HG03280 (cell line): ENCODE results near the gene TJP1.
"Not testable (repeated sequence)": the region's sequence is repeated elsewhere in the genome, so short reads cannot be mapped to it uniquely, and the experiment has no call there.

Source experiments
- ATAC-seq: cut with Tn5 transposase; IDR thresholded peaks from one replicate; pipeline ENCODE4 v1.9.1; 2021; ENCODE audit warnings: mild to moderate bottlenecking, moderate library complexity; ENCODE audit not compliant: unreplicated experiment

The TJP1 gene

DNA sequence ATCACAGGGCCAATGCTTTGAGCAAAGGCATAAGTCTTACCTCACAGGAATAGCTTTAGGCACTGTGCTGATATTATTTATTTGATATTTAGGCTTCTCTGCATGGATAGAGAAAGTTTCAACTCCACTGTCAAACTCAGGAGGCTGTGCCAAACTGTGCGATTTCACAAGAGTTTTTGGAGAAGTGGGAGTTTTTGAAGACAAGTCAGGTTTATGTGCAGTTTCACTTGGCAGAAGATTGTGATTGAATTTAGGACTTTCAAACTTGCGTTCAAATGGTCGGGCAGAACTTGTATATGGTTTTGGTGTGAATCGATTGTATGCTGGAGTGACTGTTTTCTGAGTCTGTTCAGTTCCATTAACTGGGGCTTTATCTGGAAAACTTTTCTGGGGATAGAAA is 113.7 kb downstream of the TJP1 start:
- no peak for ATAC-seq

DNA sequence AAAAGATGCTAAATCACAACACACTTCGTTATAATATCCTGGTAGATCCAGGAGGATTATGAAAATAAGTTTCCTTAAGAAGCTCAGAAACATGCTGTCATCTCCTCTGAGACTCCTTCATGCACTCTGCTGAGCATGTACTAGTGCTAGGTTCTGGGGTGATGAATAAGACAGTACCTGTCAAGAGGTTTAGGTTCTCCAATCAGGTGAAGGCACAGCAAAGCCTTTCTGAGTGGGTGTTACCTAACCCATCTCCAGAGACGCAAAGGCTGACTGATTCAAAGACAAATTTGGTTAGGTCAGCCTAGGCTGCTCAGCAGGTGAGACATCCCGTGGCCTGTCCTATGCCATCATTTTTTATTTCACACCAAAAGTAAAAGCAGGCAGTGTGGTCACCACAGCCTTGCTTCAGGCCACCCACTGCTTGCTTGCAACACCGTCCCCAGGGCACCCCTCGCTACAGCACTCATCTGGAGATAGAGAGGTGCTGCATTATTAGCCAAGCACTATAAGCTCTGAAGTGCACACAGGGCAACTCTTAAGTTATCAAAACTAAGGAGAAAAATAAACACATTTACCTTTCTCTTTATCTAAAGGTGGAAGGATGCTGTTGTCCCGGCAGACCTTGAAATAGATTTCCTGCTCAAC is 117.2 kb downstream of the TJP1 start:
- no peak for ATAC-seq

DNA sequence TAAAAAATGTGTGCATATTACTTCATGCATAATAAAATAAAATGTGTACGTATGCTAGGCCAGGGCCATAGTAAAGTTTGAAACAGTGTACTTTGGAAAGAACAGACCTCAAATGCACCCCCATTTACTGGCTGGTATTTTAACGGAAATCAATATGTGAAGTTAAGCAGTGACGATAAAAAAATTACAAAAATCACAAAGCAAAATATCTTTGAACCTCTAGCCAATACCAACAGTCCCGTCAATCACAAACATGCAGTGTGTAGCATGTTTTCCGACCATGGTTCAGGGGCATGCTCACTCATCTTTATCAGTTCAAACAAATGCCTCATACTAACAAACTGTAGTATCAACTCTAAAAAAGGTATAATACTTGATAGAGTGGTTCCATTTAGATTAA is 121.1 kb downstream of the TJP1 start:
- no peak for ATAC-seq

DNA sequence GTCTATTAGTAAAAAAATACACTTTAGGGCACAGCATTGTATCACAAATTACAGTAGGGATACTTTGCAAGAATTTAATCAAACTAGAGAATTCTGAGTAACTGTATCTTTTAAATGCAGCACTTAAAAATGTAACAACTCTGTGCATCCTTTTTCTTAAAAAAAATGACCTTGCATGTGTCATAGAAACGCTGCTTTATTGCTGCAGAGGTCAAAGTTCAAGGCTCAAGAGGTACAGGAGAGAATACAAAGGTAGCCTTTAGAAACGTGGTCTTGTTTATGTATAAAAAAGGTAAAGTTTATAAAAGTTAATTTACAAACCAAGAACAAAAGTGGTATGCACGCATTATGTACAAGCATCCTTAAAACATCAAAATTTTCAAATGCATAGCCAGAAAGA is 122.0 kb downstream of the TJP1 start:
- ATAC-seq, result no peak

DNA sequence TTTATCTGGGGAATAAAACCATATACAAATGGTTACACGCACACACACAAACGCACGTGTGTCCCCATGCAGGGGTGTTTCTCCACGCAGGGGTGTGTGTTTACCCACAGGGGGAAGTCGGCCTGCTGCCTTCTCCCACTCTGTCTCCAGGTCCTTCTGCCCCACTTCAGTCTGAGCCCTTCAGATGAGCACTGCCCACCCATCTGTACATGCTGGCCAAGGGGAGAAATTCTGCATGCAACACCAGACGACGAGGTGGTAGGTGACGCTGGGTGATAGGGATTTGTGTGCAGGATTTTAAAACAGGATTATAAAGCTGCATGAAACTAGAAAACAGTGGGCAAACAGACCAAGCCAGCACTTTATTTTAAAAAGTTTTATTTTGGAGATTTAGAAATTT is 122.5 kb downstream of the TJP1 start:
- no peak for ATAC-seq

DNA sequence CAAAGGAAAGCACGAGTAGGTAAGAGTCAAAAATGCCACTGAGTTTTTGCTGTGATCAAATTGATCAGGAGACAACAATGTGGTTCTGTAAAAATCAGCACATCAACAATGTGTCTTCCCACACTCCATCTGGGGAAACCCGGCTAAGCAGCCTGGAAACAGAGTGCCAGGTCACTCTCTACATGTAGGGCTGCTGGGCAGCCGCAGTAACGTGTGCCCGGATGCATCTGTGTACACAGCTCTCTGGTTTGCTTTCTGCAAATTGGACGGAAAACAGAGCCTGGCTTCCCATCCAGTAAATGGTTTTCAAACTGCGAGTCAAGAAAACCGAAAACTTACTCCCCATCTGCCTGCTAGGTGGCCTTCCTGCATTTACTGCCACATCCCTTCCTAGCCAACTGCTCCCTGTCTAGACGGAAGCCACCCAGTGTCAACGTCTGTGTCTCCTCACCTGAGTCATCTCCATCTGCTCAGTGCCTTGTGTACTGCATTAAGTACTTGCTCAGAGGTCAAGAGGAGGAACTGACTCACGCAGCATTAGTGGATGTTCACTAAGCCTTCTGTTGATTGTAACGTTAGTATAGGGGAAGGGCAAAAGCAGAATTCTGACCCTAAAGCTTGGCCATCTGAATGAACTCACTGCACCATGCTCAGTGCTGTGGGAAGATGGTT is 124.1 kb downstream of the TJP1 start:
- ATAC-seq, result no peak

DNA sequence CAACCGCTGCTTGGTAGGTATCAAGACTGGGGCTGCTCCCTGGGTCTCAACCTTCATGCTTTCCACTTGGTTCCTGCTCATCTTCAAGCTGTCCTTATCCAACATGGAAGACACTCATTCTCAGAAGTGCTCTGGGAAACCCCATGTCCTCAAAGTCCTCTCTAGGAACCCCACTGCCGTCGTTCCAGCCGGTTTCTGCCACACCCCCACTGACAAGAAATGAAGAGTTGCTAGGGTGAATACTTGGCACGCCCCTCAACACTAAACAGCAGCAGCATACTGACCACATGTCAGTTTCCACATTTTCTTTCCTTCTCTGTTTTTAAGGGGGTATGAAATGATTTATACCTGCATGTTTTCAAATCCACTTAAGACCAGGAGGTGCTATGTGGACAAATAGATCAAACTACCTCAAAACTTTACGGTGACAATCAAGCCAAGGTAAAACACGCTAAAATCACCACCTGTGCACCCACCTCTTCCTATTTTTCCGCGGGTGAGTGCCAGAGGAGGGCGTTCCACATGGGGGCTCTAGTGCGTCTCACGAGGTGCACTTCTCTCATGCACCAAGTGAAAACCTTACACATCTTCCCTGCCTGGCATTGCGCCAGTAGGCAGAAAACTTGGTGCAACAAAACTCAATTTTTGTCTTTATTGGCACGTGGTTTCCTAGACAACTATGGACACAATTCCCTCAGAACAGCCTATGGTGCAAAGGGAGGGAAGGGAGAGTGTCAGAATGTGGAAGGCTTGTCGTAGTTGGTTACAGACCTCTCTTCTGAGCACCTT is 125.1 kb downstream of the TJP1 start:
- ATAC-seq, result no peak

DNA sequence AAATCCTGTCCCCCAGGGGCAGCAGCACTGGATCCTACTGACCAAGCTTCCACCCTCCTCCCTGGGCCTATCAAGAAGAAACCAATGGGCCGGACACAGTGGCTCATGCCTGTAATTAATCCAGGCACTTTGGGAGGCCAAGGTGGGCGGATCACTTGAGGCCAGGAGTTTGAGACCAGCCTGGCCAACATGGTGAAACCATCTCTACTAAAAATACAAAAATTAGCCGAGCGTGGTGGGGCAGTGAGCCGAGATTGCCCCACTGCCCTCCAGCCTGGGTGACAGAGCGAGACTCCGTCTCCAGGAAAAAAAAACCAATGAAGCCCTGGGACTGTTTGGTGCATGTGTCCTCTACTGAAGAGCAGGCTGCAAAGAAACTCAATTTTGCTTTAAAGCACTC is 125.8 kb downstream of the TJP1 start:
- ATAC-seq, result not testable (repeated sequence)

DNA sequence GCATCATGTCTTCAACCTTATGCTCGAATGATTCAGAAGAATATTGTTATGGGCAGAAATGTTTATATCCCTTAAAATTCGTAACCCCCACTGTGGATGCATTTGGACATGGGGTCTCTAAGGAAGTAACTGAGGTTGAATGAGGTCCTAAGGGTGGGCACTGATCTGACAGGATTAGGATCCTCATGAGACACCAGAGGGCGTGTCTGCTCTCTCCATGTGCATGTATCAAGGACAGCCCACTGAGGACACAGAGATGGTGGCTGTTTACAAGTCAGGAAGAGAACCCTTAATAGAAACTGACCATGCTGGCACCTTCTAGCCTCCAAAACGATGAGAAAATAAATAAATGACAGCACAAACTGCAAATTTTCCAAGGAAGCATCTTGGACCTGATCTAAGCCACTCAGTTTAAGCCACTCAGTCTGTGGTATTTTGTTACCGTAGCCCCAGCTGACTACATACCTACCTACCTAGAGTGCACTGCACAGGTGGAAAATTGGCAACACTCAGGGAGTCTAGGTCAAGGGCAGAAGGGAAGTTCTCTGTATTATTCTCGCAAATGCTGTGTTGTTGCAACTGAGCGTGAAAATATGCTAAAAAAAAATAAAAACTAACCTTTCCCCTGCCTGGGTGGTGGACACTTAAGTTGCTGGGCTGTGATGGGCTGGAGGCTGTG is 126.6 kb downstream of the TJP1 start:
- no peak for ATAC-seq

DNA sequence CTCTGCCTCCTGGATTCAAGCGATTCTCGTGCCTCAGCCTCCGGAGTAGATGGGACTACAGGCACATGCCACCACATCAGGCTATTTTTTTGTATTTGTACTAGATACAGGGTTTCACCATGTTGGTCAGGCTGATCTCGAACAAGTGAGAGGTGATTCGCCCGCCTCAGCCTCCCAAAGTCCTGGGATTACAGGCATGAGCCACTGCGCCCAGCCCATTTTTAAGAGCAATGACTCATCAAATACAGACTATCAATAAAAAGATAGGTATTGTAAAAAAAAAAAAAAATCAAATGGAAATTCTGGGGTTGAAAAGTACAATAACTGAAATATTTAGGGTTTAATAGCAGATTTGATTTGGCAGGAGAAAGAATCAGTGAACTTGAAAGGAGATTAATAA is 129.0 kb downstream of the TJP1 start:
- no peak for ATAC-seq

DNA sequence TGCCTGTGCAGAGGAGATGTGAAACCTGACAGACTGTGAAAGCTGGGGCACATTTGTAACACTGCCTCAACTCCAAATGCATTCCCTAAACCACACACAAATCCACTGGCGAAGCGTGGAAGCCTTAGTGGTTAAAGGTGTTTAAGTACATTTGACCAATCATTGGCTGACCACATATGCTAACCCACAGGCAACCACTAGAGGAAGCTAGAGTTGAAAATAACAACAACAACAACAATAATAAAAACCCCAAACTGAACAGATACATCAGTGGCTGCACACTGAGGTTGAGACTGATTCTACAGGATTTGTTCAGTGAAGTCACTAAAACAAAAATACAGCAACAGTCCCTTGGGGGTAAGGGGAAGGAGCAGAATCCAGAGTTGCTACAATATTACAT is 129.7 kb downstream of the TJP1 start:
- no peak for ATAC-seq

DNA sequence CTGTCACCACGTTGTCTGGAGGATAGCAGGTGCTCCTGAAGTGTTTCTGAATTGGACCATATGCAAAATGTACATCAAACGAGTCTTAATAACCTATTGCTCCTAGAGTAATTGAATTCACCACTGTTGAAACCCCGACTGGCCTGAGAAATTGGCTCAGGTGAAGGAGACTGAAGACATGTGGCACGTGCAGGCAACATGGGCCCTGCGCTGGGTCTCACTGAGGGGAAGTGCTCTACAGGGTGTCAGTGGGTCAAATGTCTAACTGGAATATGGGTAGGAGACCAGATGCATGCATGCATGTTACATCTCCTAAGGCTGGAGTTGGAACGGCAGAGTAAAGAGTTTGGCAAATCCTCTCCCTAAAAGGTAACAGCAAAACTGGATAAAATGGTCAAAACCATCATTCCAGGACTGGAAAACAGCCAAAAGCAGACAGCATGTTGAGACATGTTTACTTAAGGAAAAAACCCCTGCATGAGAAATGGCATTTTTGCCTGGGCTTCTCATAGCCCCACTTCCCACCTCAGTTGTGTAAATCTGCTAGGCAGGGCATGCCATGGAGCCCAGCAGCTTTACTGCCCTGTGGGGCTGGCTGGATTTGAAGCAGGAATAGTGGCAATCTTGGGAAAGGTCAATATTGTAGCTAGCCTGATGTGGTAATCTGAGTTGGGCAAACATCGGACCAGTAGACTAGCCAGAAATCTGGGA is 131.3 kb downstream of the TJP1 start:
- ATAC-seq, result no peak

DNA sequence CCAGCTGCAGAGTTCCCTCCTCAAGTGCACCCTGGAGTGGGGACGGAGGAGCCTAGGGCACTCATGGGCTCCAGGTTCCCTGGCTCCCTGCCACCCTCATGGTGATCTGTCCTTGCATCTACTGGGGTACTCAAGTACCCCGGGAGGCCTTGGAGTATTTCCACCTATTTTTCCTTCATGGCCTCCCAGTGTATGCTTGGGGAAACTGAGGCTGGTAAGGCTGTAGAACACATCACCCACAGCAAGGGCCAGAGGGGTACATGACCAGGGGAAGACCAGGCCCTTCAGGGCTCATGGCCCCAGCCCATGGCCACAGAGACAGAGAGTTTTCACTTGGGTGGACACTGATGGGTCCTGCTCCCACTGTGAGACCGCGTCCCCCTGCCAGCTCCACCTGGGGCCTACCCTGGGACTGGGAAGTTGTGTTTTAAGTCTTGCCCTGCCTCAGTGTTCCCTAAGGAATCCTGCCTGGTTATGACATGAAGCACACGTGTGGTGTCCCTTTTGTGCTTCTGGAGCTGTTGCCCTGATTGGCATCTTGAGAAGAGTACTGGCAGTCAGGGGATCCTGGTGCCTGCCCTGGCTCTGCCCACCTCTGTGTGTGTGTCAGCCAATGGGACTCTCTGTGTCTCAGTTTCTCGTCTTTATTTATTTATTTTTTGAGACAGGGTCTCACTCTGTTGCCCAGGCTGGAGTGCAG is 132.8 kb downstream of the TJP1 start:
- ATAC-seq, result no peak

DNA sequence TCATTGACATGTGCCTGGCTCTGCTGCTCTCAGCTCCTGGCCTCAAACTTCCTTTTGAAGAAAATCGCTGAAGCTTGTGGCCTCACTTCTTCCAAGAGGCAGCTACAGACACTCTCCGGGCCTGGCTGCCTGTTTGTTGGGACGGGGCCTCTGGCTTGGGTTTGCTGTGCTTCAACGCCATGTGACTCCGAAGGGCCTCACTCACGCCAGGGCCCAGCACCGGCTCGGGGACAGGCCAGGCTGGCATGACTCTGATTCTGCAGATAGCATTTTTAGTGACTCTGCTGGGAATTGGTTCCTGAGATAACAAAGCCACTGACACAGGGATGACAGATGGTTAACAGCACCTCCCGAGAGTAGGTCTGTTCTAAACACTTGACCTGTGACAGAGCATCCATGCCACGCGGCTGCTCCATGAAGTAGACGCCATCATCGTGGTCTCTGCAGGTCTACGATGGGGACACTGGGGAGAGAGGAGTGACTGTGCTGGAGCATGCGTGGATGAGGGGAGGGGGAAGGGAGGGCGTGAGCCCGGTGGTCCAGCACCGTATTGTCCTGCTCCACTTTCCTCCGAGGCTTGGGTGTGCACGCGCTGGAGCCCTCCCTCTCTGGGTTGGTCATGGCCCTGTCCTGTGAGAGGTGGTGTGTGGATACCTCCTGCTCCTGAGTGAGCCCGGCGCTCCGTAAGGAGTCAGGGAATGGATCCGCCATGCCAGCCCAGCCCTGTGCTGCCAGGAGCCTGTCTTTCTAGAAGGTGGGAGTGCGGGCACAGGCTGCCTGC is 133.6 kb downstream of the TJP1 start:
- no peak for ATAC-seq

DNA sequence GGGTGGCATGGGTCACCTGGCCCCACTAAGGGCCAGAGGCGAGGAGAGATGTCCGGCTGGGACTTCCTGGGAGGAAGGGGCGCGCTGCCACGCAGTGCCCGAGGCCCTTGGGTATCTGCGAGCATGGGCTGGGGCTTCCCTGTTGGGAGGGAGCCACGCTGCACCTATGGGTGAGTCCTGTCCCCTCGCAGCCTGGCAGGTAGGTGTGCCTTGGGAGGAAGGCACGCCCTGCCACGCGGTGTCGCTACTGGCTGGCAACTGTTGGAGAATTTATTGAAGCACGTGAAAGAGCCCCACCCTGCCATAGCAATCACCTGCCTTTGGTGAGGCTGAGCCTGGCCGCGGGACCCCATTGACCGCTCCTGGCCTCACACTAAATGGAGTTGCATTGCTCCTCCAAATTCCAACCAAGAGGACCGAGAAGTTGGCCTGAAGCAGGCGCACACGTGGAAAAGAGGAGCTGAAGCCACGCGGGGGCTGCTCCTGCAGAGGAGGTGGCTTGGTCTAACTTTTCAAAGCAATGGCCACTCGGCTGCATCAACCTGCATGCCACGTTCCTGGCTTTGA is 134.2 kb downstream of the TJP1 start:
- no peak for ATAC-seq

DNA sequence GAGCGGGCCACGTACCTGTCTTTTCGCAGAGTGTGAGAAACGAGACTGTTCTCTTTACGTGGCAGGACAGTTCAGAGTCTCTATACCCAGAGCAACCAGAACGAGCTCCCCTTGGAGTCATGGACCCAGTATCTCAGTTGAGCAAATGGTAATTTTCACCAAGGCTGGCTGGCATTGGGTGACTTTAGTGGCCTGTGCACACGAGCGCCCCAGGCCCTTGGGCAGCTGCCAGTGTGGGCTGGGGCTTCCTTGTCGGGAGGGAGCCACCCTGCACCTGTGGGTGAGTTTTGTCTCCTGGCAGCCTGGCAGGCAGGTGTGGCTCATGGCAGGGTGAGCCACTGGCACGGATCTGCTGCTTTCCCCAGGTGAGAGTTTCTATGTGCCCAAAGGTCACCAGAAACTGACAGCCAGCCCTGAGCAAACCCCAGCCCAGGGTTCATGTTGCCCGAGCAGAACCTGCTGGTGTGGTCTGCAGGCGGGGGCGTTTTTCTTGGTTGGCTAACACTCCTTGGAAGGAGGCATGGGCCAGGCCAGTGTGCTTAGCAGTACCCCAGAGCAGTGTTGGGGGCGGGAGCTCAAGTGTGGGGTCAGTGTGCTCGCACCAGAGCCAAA is 135.0 kb downstream of the TJP1 start:
- ATAC-seq, result no peak

DNA sequence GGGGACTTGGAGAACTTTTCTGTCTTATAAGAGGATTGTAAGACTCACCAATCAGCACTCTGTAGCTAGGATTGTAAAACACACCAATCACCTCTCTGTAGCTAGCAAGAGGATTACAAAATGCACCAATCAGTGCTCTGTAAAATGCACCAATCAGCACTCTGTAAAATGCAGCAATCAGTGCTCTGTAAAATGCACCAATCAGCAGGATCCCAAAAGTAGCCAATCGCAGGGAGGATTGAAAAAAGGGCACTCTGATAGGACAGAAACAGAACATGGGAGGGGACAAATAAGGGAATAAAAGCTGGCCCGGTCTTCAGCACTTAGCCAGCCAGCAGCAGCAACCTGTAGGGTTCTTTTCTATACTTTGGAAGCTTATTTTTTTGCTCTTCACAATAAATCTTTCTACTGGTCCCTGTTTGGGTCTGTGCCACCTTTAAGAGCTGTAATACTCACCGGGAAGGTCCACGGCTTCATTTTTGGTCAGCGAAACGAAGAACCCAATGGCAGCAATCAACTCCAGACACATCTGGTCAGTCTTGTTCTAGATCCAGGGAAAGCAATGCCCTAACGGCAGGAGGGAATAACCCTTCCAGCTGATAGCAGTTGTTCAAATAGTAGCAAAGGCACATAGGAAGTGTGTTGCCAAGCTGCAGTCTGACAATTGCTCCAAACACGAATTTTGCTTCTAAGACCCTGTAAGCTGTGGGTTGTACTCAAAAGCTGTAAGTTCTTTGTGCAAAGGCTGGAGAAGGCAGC is 135.6 kb downstream of the TJP1 start:
- ATAC-seq, result no peak

DNA sequence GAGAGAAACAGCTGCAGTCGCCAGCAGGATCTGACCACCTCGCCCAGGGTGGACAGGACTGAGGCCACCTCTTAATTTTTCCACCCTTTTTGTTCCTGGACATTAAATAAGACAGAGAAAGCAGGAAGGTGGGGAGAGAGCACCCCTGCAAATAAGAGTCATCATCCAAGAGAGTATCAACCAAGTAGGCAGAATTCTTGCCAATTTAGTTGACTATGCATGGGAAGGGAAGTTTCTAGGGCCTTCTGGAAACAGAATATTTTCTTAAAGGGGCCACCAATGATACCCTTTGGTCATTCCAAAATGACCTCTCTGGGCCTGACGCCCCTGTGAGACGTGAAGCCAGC is 136.2 kb downstream of the TJP1 start:
- no peak for ATAC-seq
